ENCODE results near the gene ZRANB3.

The ZRANB3 gene

DNA sequence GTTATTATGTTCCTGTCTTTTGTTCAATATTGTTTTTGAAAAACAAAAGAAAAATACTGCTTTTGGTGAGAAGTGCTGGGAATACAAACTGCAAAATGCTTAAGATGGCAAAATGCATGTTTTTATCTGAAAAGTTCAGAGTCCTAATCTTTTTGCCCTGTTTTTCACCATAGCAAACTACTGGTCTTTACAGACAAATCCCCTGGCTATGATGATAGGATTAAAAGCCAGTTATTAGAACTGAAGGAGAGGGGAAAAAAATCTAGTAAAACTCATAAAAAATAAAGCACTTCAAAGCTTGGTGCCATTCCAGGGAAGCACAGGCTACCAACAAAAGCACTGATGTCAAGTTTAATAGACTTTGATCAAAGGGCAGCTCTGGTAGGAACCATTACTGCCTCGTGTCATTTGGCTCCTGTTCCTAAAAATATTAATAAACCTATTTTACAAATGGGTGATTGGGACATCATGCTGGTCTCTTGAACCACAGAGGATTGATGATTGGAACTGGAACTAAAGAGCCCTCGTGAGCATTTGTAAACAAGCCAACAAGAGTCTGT, 284.2 kb downstream of the ZRANB3 start:
- no peak for DNase-seq

DNA sequence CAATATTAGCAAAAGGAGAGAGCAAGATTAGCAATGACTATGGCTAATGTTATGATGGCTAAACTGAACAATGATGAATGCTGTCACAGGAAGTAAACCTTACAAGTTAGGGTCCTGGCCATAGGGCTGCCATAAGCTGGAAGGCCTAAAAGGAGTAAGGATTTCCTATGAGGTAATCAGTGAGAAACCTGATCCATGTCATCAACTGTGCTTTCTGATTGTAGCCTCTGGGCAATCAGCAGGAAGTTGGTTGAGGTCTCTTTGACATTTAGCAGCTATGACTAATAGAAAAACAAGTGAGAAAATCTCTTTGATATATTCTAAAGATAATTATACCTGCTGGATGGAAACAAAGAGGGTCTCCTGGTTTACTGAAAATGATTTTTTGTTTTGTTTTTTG, 285.9 kb downstream of the ZRANB3 start:
- DNase-seq = no peak

DNA sequence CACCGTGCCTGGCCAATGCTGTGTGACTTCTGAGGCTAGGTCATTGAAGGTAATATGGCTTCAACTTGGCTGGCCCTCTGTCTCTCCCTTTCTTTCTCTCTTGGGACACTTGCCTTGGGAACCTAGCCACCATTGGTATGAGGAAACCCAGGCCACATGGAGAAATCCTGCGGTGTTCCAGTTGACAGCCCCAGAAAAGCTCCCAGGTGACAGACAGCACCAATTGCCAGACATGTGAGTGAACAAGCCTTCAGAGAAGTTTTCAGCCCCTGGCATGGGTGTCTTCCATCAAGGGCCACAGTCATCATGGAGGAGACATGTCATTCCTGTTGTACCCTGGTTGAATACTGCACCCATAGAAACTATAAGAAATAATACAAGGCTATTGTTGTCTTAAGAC, 292.4 kb downstream of the ZRANB3 start:
- DNase-seq = no peak

DNA sequence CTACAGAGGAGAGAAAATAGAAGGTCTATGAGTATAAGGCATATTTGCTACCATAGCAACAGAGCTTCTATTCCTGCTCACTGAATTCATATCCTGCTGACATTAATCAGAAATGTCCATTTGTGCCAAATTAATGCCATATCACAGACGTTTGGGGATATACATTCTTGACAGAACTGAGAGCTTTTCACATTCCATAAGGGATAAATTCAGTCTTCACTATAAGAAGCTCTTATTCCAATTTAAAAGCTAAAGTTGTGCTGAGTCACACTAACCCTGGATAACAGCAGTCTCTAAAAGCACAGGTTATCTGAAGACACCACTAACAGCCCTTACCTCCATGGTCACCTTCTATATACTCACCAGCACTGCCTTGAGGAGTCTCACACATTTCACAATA, 300.9 kb downstream of the ZRANB3 start:
- DNase-seq = no peak

DNA sequence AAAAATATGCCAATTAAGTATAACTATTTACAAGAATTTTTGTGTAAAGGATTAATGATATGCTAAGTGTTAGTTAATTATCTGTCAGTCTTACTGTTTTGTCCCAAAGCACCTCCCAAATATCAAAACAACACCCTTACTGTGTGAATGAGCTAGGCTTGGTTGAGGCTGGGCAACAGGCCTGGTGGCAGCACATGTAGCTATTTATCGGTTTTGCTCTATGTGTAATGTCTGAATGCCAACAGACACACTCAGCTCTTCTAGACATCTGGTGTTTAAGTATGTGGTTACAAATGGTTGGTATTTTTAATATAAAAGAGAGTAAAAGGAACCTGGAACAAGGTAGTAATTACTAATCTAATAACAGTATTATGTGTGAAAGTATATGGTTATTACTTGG, 303.6 kb downstream of the ZRANB3 start:
- DNase-seq = no peak

DNA sequence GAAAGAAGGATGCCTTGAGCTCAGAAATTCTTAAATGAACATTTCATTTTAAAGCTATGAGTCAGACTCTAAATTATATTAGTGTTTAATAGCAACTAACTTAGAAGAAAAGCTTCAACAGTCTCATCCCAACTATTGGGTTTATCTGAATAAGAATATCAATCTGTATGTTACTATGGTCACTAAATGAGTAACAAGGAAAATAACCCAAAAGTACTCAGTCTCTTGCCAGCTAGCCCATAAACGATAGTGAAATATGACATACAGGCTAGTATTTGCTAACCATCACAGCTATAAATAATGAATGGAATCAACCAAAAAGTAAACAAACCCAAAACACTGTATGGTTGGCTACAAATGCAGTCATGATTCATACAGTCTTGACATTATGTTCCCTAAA, 304.1 kb downstream of the ZRANB3 start:
- DNase-seq = no peak

DNA sequence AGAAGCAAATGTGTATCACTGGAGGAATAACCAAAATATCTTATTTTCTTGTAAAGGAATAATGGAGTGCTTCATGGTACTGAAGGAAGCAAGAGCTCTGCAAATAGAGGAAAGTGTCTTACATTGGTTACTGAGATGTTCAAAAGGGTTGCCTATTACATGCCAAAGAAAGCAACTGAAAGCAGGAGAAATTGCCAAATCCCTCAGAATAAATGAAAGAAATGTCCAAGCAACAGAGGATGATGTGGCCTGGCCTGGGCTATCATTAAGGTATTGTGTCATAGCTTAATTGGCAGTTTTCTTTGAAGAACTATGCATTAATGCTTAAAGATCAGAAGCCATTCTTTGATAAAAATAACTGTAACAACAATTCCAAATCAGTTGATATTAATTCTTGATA, 305.2 kb downstream of the ZRANB3 start:
- no peak for DNase-seq

DNA sequence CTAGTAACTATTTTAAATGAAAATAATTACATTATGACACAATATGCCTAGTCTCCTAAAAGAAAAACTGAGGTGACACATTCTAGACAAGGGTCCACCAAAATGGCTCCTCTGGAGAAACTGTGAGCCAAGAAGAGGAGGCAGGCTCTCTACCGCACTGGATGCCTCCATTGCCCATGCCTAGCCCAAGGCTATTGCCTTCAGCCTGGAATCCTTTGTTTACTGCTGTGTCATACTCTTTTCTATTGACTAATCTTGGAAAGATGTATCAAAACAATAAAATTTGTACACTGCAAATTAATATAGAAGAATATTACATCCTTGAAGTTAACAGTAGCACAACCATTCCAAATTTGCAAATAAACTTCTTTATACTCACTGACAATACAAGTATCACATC, 311.8 kb downstream of the ZRANB3 start:
- no peak for DNase-seq

DNA sequence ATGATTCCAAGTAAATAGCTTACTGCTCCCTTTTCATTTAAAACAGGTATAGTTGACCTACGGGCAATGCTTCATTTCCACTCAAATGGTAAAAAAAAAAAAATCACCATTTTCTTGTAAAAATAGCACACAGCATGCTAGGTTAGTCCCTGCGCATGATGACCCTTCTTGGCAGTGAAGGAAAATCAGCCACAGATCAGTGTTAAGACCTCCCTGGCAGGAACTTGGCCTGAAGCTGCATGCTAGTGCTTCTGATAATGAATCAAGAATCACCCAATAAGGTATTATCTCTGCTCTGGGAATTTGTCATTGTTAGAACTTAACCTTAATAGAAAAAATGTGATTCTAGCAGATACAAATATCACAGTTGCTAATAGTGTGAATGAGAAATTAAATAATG, 312.6 kb downstream of the ZRANB3 start:
- DNase-seq = no peak

DNA sequence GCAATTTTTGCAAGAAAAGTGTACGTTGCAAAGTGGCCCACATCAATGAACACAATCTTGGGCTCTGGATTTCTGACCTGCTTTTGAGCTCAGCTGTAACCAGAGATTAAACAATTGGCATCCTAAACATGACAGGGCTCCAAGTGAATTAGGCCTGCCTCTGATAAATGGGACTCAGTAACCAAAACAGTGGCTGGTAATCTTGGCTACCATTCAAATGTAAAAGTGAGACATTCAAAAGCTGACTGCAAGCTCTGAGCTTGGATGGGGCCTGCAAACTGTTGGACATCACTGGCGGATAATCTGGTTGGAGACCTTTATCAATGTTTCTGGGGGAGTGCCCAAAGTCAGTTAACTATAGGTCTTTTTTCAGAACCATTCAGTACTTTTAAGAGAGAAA, 318.3 kb downstream of the ZRANB3 start:
- no peak for DNase-seq

DNA sequence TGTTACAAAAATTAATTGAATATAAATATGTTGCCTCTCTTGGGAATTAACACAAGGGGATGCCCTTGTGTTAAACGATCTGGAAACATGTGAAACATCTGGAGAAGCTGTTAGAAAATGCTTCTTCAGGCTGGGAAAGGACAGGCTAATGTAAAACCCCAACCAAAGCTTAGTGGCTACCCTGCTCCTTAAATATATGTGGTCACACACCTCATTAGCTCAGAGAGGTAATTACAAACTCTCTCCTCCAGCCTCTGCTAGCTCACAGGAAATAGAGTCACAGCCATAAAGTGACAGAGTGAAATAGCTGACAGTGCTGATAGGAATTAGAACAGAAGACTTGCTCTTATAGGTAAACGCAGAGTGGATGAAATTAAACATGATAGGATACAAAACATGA, 323.0 kb downstream of the ZRANB3 start:
- no peak for DNase-seq

DNA sequence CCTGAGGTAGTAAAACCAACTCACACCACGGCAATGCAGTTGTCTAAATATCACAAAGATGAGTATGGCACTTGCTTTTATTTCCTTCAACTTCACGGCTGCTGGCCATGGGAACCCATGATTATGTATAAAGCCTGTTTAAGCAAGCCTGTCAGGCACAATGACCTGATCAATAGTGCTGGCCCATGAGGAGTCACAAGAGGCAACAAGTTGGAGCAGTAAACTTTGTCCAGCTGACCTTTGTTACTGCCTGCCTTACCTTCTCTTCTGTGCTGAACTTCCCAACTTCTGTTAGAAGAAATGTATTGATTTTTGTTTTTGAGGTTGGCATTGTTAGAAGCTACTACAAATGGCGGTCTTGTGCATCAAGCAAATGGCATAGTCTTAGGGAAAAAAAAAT, 327.1 kb downstream of the ZRANB3 start:
- no peak for DNase-seq

DNA sequence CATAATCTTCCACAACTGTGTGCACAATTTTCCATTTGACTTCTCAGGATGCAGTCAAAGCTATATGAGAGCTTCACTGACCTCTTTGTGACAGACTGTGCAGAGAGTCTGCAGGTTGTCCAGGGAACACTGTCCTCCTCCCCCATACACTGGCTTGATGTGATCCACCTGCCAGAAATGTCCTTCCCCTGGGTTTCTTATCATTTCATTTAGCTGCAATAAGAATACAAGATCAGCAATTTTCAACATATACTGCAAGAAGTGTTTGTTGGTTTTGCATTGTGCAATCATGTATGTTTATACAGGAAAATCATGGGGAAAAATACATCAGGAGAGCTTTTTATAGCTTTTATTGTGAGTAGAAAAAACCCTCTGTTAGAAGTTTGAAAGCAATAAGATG, 328.3 kb downstream of the ZRANB3 start:
- no peak for DNase-seq

DNA sequence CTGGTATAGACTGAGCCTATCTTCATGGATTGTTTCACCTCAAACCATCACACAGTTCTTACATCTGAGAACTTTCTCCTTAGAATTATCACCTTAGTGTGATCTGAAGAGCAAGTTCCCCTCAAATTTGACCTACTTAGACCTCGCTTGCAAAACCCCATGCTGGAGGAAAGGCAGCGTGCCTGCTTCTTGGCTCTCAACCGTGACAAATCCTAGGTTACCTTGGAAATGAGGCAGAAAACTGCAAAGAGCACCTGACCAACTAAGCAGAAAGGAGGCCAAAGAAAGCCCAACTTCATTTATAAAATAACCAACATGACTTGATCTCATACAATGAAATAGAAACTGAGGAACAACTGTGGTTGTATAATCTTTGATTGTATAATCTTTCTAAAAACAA, 332.5 kb downstream of the ZRANB3 start:
- no peak for DNase-seq

DNA sequence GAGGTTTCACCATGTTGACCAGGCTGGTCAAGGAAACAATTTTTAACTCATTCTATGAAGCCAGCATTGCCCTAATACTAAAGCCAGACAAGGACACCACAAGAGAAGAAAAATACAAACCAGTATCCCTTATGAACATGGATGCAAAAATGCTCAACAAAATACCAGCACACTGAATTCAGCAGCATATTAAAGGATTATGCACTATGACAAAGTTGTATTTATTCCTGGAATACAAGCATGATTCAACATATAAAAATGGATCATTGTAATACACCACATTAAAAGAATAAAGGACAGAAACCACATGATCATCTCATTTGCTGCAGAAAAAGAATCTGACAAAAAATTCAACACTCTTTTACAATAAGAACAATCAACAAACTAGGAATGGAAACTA, 340.2 kb downstream of the ZRANB3 start:
- DNase-seq = no peak

DNA sequence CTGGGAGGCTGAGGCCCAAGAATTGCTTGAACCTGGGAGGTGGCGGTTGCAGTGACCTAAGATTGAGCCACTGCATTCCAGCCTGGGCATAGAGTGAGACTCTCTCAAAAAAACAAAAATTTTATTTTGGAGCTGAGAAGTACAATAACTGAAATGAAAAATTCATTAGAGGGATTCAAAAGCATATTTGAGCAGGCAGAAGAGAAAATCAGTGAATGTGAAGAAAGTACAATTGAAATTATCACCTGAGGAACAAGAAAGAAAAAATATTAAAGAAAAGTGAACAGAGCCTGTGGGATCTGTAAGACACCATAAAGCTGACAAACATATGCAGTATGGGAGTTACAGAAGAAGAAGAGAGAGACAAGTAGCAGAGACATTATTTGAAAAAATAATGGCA, 341.9 kb downstream of the ZRANB3 start:
- no peak for DNase-seq

DNA sequence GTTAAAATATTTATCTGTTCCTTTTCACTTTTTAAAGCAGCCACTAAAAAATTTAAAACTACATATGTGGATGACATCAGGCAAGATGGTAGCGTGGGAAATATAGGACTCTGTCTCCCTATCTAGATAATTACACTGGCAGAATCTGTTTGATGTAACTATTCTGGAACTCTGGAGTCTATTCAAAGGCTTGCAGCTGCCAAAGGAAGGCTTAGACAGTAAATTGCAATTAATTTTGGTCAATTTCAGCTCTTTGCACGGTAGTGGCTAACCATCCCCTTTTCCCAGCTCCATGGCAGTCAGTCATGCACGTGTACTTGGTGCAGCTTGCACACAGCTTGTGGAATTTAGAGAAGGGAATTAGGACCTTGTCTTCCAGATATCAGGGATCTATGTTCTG, 343.7 kb downstream of the ZRANB3 start:
- DNase-seq = no peak

DNA sequence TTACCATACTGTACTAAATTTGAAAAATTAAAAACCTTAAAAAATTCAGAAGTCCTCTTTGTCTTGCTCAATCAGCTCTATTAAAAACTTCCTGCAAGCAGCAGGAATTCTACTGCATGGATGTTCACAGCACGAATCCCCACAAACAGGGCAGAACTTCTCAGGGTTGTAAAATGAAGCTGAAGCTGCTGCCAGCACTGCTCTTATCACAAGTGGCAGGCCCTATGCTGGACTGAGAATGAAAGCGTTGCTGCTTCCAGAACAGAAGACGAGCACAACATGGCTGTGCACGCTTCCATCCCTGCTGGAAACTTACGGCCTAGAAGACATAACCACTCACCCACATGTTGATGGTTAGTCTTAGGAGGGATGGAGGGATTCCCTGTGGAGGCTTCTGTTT, 345.0 kb downstream of the ZRANB3 start:
- DNase-seq = no peak

DNA sequence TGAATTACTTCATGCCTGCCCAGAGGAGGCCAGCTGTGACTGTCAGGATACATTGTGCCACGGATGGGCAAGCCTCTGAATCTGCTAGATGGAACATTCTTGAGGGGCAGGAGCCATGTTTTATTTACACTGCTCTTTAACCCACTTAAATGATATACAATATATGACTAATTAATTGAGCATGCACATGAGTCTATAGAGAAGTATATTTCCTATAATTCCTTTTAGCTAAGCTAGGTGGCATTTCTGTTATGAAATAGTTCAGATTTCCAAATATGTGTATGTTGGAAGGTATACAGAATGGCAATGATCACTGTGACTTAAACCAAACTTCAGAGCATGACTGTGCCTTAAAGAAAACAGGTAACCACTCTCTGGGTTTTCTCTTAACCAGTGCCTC, 347.2 kb downstream of the ZRANB3 start:
- no peak for DNase-seq

DNA sequence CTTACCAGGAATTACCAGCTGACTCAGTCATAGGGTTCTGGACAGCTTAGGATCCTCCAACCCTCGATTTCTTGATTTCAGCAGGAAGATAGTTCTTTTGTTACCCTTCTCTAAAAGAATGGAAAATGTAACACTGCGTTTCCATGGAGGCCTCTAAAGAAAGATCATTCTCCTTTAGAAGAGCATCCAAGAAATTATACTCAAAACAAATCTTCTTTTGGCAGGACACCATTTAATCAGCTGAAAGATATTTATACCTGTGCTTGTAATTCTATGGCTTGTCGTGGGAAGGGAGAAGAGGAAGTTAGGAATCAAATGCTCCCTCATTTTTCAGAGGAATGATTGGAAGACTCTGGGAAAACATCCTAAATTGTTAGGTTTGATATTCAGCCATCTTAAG, 348.4 kb downstream of the ZRANB3 start:
- no peak for DNase-seq

DNA sequence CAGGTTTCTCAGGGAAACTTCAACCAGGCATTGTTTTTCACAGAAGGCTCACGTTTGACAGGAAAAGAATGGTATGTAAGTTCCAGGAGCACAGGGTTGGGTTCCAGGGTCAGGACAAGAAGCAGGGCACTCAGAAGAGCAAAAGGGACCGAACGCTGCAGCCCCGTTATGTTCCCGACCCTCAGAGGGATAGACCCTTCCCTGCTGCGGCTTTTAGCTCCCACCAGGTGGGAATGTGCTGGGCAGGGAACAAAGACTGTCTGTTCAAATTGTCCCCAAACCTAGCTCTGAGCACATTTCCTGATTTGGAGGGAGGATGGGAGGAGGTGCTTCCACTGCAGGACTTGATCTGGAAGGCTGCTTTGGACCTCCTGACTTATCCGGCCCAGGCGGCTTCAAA, 348.8 kb downstream of the ZRANB3 start:
- no peak for DNase-seq

DNA sequence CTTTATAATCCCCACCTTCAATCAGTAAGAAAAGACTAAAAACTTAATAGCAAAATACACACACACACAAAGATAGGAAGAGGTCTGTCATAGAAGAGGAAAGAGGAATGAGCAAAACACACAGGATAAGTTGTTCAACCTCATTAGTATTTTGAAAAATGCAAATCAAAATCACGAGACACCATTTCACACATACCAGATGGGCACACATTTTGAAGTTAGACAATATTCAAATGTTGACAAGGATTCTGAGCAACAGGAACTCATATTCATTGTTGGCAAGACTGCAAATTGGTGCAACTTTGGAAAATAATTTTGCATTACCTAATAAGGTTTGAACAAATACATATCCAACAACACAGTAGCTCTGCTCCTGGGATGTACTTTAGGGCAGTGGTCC, 351.3 kb downstream of the ZRANB3 start:
- DNase-seq = no peak

DNA sequence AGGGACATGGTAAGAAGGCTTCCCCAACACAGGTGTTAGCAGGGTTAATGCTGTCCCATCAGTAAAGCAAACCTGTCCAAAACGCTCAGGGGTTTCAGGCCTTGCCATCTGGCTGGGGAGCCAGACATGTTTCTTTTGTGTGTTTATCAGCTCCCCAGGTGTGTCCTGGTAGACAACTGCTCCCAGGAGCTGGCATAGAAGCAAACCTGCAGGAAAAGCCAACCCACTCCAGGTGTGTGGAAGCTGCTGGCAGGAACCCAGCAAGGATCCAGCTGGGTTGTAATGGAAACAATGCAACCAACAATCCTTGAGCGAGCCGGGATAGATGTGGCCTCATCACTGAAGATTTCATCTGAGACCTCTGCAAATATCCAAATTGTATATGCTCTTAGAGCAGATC, 355.8 kb downstream of the ZRANB3 start:
- DNase-seq = no peak

DNA sequence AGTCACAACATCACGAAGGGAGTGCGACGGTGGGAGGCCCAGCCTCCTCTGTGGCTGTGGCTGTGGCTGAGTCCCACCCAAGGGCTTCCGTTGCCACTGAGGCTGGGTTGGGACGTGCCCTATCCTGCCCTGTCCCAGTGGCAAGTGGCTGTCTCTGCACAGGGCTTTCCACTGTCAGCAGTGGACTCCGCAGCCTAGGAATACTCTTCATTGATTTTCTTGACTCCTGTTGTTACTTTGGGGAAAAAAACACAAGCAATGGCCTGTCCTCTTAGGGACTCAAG, 356.3 kb downstream of the ZRANB3 start:
- no peak for DNase-seq

DNA sequence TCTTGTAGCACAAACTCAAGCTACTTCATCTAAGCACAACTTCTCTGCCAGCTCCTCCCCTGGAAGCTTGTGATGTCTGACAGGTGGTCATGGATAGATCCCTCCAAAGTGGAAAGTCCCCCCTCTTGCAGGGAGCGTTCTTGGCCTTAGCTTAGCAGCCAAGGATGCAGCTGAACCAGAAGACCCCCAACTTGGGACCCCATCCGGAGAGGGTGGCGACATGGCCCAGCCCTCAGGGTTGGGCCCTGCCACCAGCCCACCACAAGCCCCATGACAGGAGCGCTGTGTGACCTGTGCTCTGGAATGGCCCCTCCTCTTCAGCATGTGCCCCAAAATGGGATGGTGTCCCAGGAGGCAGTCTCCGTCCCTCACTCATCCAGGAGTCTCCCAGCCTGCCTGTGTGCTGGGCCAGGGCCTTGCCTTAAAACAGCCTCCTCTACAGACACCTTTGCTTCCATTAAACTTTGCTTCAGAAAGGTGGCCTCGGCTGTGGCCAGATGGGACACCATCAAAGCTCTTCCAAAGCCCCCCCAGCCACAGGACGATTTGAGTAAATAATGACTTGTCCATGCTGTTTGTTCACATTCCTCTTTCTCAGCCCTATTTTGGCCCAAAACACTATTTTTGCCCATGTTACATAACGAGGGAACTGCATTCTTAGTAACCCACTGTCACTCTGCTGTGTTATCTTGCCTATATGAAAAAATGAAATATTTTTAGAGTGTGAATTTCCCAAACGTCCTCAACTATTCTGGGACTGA, 356.8 kb downstream of the ZRANB3 start:
- DNase-seq = no peak
